AG20443 (cell line): ENCODE results near the gene ARFGAP1.

ENCODE experiments used
- DNase-seq: peaks from one replicate; pipeline ENCODE4 v3.0.0; 2012; ENCODE audit warnings: low spot score, mixed read lengths

ARFGAP1 gene

DNA sequence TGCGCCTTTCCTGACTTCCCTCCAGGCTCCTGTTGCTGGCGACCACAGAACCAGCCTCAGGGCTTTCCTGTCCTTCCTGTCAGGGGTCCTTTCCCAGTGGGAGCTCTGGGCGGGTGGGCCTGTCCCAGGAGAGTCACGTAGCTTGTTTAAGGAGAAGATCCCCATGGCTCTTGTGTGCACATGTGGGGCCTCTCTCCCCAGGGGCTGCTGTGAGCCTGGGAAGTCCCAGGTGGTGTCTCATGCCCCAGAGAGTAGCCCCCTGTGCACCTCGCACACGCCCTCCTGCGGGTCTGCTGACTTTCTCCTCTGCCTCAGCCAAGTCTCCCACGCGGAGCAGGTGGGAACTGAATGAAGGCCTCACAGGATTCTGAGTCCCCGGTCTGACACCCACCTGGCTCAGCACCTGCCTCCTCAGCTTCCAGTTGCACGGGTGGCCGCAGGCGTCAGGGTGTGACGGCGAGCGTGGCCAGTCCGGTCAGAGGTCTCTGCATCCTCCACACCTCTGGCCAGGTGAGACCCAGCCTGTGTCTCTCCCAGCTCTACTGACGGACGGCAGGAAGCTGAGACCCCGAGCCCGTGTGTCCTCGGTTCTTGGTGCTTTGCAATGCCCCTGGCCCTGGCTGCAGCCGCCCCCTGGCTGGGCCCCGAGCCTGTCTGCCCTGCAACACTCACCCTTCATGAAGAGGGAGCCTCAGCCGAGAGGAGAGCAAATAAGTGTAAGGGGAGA lies 12.7 kb upstream of the ARFGAP1 start:
- DNase-seq: no peak

DNA sequence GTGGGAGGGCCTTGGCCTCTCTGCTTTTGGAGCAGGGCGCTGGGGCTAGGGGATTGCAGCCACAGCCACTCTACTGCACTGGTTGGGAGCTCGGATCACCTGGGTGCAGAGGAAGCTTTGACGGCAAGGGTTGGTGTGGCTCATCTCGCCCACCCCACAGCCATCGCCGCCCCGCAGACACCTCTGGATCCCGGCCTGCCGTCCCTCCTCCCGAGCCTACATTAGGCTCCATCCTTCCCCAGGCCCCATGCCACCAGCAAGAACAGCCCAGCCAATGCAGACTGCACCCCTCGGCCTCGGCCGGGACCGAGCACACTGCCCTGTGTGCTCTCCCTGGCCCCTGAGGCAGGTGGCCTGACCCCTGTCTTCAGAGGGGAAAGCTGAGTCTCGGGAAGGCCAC lies 12.1 kb upstream of the ARFGAP1 start:
- DNase-seq: no peak

DNA sequence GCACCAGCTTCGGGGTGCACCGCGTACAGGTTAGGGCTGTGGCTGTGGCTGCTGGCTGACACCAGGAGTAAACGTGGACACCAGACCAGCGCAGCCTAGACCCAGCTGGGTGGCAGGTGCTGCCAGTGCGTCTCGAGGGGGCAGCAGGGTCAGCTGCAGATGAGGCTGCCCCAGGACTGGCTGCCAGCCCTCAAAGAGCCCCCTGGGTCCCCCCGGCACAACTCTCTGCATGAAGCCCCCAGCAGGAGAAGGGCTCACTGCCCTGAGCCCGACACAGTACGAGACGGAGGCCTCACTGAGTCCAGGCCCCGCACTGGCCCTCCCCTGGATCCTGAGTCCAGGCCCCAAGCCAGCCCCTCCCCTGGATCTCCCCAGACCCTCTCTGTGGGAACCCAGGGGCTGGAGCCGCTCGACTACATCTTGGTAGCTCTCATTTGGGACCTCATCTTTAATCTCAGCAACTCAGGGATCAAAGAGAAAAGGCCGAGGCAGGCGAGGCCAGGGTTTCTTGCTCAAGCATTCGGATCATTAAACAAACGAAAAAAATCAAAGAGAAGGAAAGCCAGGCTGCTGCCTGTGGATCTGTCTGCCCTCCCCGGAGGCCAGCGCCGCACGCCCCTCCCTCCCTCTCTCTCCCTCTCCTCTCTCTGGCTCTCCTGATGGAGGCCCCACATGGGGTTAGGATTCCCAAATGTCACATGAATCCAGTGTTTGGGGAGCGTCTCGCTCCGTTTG lies 11.4 kb upstream of the ARFGAP1 start:
- DNase-seq: no peak

DNA sequence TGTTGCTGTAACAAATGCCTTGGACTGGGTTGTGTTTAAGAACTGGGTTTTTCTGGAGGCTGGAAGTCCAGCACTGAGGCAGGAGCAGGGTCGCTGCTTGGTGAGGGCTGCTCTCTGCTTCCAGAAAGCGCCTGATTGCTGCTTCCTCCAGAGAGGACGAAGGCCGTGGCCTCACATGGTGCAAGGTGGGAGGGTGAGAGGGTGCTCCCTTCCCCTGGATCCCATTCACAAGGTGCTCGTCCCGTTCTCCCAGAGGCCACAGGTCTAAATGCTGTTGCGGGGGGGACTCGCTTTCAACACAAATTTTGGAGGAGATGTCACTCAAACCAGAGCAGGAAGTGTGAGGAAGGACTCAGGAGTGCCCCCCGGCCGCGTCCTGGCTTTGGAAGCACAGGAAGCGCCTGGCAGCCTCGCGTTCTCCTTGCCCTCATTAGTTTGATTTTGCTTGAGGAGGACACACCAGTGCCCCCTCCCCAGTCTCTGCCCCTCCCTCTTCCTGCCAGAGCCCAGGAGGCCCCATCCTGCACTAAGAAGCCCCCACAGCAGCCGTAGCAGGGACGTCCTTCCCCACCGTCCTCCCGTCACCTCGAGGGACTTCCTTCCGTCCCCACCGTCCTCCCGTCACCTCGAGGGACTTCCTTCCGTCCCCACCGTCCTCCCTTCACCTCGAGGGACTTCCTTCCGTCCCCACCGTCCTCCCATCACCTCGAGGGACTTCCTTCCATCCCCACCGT lies 10.7 kb upstream of the ARFGAP1 start:
- no peak for DNase-seq

DNA sequence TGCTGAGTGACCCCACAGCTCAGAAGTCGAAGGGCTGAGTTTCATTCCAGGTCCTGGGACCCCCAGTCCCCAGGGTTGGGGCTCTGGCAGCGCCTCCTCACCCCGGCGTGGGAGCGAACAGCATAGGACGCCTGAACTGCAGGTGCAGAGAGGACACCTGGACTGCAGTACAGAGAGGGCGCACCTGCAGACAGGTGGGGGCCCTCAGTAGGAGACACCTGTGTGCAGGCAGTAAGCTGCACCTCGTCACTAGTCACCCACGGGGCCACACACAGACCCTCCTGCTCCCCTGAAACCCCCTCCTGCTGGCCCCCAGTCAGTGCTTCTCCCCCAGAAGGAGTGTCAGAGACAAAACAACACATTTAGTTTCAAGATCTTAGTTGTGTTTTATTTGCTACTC lies 9.8 kb upstream of the ARFGAP1 start:
- no peak for DNase-seq

DNA sequence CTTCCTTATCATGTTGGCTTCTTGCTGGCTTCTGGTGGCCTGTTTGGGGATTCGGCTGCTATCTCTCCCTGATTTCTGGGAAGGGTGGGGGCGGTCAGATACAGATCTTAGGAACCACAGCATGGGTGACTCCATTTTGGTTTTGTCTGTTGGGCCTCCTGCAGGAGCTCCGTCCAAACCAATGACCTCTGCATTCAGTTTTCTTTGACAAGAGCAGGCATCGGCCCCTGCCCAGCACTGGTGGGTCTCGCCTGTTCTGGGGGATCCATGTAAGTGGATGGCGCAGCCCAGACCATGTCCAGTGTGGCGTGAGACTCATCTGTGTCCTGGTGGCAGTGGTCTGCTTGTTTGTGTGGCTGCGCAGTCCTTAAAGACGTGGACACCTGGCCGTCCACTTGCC lies 8.6 kb upstream of the ARFGAP1 start:
- DNase-seq: no peak

DNA sequence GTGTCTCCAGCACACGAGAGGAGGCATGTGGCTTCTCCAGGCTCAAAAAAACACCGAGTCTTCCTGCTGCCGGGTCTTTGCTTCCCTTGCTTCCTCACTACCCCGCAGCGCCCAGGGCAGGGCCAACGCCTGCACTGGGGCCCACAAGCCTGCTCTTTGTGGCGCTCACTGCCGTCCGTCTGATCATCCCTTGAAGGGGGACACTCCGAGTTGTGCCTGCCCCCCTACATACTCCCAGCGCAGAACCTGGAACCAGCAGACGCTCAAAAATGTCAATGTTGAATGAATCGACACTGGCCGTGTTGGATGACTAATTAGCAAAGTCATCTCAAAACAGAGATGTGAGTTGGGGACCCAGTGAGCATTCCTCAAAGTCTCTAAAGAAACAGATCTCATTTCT lies 8.1 kb upstream of the ARFGAP1 start:
- no peak for DNase-seq

DNA sequence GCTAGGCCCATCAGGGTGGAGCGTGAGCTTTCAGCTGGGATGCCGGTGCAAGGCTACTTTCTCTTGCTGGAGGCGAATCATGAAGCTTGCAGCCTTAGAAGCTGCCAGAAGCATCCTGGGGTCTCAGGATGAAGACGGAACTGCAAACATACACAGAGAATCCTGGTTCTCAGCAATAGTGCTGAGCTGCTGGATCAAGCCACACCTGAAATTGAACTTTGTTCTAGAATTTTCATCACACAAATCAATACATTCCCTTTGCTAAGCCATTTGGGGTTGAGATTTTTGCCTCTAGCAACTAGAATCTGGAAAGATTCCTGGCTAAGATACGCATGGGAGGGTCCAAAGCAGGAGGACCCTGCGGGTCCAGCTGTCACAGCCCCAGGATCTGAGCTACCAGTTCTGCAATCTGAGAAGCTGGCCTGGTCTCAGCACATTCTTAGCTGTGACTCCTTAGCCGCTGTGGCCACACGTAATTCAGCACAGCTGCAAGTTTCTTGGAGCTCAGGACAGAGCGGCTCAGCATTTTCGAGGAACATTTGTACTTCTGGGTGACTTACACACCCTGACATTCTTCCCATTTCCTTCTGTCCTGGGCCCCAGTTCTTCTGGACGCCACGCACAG lies 6.6 kb upstream of the ARFGAP1 start:
- peak; percentile 89 for DNase-seq

DNA sequence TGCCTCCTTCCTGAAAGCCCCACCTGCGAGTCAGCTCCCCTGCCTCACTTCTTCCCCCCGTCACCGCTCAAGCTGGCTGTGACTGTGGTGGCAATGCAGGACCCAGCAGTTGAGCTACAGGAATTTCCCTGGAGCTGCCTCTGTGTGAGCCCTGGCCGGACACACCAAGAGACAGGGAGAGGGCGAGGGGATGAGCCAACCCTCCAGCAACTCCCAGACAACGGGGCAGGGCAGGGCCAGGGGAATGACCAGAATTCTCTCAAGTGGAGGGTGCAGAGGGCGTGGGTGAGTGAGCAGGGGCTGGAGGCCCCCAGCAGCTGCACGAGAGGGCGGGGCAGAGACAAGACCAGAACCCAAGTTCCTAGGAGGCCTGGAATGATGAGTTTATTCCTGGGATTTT lies 4.9 kb upstream of the ARFGAP1 start:
- DNase-seq: peak; percentile 39

DNA sequence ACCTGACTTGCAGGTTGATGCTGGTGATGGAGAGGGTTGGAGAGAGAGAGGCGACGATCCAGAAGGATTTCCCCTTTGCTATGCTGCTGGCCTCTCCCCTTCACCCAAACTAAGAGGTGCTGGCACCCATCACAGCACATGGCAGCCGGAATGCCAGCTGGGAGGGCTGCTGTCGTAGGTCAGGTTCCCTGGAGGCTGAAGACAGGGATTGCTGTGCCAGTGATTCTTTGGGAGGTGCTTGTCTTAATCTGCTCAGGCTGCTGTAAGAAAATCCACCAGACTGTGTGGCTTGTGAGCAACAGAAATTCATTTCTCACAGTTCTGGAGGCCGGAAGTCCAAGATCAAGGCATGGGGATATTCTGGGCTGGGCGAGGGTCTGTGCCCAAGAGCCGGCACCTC lies 4.4 kb upstream of the ARFGAP1 start:
- no peak for DNase-seq

DNA sequence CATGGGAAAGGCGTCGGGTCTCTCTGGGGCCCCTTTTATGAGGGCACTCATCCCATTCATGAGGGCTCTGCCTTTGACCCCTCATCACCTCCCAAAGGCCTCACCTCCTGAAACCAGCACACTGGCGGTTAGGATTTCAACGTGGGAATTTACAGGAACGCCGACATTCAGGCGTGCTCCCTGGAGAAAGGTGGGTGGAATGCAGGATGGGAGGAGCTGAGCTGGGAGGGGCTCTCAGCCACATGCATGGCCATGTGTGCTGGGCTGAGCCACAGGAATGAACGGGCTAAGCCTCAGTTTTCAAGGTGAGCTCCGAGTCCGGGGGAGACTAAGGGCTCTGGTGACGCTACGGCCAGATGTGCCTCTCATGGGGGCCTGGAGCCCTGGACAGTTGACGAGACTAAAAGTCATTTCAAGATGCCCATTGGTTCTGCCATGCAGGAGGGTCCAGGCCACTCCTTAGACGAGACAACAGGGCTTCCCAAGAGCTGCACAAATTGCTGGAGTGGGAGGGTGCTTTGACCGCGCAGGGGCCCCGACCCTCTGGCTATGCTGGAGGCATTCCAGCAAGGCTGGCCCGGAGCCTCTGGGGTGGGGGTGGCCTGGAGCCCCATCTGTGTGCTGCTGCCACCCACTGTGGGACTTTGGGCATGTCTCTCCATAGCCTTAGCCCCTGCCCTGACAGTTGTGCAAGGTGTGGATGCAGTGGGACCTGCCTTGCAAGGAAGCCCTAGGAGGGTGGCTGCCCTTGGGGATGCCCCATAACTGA lies 3.8 kb upstream of the ARFGAP1 start:
- DNase-seq: no peak

DNA sequence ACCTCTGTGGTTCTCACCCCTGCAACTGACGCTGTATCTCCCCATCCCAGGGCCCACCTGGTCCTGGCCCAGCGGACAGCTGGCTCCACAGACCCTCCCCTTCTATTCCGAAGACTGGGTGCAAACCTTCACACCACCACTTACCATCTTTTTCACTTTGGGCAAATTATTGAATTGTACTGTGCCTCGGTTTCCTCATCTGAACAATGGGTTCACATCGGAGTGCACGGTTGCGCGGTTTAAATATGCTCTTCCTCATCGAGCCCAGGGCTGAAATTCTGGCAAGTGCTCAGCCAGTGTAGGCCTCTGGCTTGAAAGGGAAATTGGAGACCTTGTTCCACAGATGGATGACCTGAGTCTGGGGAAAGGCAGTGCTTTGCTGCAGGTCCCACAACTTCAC lies 2.9 kb upstream of the ARFGAP1 start:
- no peak for DNase-seq

DNA sequence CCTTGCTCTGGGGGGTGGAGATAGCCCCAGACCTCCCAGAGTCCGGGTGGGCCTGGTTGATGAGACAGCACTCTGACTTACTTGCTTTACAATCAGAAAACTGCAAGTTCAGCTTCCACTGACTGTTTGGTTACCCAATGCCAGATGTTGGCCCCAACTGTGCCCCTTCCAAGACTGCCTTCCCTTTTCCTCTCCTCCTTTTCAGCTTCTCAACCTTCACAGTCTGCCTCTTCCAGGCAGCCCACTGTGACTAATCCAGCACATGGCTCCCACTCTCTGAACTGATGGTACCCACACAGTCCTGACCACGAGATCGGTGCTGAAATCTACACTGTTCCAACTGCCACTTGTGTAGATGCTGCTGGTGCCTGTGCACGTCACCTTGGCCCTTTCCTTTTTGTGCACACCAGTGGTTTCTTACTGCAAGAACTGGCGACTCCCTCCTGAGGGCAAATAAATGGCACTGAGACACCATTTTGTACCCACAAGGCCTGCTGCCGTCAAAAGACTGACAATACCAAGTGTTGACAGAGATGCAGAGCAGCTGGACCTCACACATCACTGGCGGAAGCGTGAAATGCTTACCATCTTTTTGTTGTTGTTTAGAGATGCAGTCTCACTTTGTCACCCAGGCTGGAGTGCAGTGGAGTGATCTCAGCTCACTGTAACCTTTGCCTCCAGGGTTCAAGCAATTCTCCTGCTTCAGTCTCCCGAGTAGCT lies 1.8 kb upstream of the ARFGAP1 start:
- DNase-seq: no peak

DNA sequence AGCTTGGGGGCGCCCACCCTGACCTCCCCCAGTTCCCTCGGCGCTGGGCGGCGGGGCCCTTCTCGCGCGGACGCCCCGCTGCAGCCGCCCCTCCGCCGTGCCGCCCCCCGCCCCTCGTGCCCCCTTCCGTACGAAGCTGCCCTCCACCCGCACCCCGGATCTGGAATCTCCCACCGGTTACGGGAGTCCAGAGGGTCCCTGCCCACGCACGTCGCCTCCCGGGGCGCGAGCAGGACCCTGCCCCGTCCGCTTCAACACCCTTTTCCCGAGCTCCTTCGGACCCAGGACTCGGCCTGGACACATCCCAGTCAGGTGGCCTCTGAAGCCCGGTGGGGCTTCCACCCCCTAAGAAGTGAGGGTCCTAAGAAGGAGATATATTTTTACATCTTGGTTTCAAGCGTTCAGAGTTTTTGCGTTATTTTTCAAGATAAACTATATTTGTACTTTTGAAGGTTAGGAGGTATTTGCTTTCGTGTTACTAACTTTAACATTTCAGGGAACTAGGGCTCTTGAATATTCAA lies 506 bp downstream of the ARFGAP1 start:
- no peak for DNase-seq

DNA sequence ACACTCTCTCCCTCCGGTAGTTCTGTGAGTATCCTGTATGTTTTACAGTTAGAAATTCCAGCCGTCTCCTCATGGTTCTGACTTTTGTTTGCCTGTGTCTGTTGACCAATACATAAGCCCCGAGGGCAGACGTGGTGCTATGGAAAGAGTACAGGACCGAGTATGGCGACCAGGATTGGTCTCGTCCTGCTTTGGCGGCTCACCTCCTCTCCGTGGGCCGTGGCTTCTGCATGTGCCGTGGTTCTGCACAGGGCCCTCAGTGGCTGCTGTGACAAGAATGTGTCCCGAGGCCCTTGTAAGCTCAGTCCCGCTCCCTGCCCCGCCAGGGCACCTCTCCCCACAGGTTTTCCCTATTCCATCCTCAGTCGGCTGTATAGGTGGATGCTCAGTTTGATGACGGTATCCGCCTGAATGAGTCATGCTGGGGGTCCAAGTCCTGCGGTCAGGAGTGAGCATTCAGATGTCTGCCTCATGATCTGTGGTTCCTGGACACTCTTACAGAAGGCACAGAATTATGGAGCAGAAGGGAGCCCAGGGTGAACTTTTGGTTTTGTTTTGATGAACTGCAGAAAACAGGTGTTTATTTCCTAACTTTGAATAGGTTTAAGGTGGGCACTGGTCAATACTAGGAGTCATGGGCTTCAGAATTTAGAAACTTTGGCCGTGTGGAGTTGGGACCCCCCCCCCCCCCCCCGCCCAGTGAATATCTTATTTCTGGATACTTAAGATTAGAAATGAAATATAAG lies 1.2 kb downstream of the ARFGAP1 start:
- peak; percentile 72 for DNase-seq

DNA sequence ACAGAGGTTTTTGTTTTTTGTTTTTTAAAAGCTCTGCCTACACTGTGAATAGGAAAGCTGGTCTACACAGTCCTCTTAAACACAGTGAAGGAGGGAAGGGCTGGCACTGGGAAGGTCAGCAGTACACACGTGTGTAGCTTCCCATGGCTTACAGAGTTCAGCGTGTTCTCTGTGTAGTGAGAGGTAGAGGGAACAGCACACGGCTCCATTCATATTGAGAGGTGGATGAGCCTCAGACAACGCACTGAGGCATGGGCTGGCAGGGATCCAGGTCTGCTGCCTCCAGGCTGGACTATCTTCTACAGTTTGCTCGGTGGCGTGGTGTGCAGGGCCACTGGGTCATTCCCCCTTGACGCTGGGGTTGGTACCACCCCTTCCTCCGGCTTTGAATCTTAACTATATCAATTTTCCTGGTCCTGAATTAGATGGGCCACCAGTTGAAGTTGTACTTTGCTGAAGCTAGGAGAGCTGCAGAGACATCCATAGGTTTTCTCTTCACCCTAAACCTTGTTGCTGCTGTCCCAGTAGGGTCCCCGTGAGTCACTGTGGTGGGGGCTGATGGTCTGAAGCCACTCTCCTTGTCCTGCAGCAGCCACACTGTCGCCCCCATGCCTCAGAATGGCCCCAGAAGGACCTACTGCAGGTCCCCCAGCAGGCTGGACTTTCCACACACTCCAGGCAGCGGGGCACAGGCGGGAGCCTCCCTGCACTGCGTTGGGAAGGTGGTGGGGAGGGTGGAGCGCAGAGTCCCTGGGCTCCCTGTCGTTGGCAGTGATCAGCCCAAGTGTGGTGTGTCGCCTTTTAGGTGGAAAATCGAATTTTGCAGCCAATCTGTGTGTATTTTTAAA lies 2.0 kb downstream of the ARFGAP1 start:
- no peak for DNase-seq

DNA sequence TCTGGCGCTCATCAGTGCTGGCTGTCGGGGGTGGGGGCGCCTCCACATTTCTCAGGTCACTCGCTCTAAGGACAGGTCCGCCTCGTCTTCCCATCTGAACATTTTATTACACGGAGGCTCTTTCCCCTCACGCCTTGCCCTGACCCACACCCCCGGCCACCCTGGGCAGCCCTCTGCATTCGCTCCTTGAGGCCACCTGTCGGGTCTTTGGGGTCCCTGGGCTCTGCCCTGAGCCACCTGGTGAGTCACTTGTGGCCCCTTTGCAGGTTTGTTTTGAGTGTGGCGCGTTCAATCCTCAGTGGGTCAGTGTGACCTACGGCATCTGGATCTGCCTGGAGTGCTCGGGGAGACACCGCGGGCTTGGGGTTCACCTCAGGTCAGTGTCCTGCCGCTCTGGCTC lies 3.2 kb downstream of the ARFGAP1 start:
- DNase-seq: no peak

DNA sequence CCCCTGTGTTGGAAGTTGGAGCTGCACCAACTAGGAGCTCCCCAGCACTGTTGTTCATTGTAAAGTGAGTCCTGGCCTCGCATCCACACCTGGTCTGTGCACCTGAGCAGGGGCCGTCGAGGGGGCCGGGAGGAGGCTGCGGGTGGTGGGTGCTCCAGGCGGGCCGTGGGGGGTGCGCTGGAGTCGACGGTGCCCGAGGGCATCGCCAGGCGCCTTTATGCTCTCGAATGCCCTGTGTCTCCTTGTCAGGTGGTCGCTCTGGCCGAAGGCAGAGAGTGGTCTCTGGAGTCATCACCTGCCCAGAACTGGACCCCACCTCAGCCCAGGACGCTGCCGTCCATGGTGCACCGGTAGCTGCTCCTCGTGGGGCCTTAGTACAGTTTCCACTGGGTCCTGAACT lies 4.3 kb downstream of the ARFGAP1 start:
- DNase-seq: no peak
